Articular chondrocyte of knee joint (primary cell): ENCODE data around the gene SLITRK1. TPM values are rescaled to one million over a fixed set of nuclear protein-coding genes. Genes with fewer than 3 reads are reported as not detected.

Experiments
- total RNA-seq: library from RNA; depleted of rRNA; stranded (reverse); fragments of >200 nt; gene quantifications from 2 replicates; pipeline ENCODE4 v1.2.3, GENCODE V29; 2012

The SLITRK1 gene, protein sequence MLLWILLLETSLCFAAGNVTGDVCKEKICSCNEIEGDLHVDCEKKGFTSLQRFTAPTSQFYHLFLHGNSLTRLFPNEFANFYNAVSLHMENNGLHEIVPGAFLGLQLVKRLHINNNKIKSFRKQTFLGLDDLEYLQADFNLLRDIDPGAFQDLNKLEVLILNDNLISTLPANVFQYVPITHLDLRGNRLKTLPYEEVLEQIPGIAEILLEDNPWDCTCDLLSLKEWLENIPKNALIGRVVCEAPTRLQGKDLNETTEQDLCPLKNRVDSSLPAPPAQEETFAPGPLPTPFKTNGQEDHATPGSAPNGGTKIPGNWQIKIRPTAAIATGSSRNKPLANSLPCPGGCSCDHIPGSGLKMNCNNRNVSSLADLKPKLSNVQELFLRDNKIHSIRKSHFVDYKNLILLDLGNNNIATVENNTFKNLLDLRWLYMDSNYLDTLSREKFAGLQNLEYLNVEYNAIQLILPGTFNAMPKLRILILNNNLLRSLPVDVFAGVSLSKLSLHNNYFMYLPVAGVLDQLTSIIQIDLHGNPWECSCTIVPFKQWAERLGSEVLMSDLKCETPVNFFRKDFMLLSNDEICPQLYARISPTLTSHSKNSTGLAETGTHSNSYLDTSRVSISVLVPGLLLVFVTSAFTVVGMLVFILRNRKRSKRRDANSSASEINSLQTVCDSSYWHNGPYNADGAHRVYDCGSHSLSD
- not detected in 2 replicates for total RNA-seq

GRCh38 chr13:83881917-83882605 is at the start of gene SLITRK1:
Gene SLITRK1, minus strand, starts transcription at chr13:83882474. Its CDS starts 967 bp downstream, at chr13:83881507.

